ENCODE data around the gene FAM181A. TPM values are rescaled to one million over a fixed set of nuclear protein-coding genes. Genes with fewer than 3 reads are reported as not detected.

The FAM181A gene
- total and polyA plus RNA-seq, 2 of the 4 experiments (the other 2 are of a cell fraction) = not detected

- Histone ChIP-seq H4K91ac (ENCODE audit: insufficient read depth, low read depth, low read length) (no peak overlapping the region), H2BK15ac (ENCODE audit: low read depth, low read length) (no peak overlapping the region), H2BK5ac (ENCODE audit: low read depth, low read length, poor library complexity, severe bottlenecking) (no peak overlapping the region), H2AK9ac (replicated peaks; ENCODE audit: low read depth, low read length, poor library complexity) (no peak overlapping the region), H3K36me3 (ENCODE audit: control insufficient read depth, insufficient read depth, low read length) (no peaks in the 10 kb centered on the region), H3K27me3 (ENCODE audit: control insufficient read depth, insufficient read depth, low read length) (no peaks in the 10 kb centered on the region), H3K4me1 (ENCODE audit: control insufficient read depth, insufficient read depth, low read length) (no peaks in the 10 kb centered on the region), H3K4ac (ENCODE audit: low read depth, low read length) (no peak overlapping the region), H3K4me2 (ENCODE audit: low read depth, low read length) (no peak overlapping the region; the same call in 1 of the 2 replicates), H3K4me3 (ENCODE audit: insufficient read depth, low read depth, low read length) (no peak overlapping the region), H3K23ac (ENCODE audit: low read depth, low read length) (no peak overlapping the region), H3K18ac (ENCODE audit: low read depth, low read length) (no peak overlapping the region), H4K5ac (ENCODE audit: low read depth, low read length) (no peak overlapping the region), H3K9me1 (ENCODE audit: insufficient read depth, low read length) (no peaks in the 10 kb centered on the region), H4K8ac (ENCODE audit: low read depth in 2 of 2, low read length in 2 of 2) (no peak overlapping the region), H2BK20ac (ENCODE audit: low read depth, low read length) (no peak overlapping the region), H3K56ac (ENCODE audit: extremely low read depth, insufficient read depth, low read length) (no peak overlapping the region), H4K20me1 (ENCODE audit: insufficient read depth, low read length) (no peaks in the 10 kb centered on the region), H3K9ac (ENCODE audit: low read depth, low read length) (no peak overlapping the region), H2BK120ac (ENCODE audit: low read depth, low read length) (no peak overlapping the region), H2AK5ac (ENCODE audit: low read depth, low read length) (no peak overlapping the region), H3K79me1 (ENCODE audit: low read depth in 1 of 2, low read length in 2 of 2) (no peaks in the 10 kb centered on the region), H3K9me3 (ENCODE audit: control insufficient read depth, insufficient read depth, low read length) (no peaks in the 10 kb centered on the region), H3K27ac (ENCODE audit: insufficient read depth, low read length) (no peak overlapping the region), H3K14ac (replicated peaks; ENCODE audit: low read depth, low read length) (no peak overlapping the region), H2AFZ (replicated peaks; ENCODE audit: low read length, poor library complexity) (no peak overlapping the region)
- POLR2A ChIA-PET (ENCODE audit: unreplicated experiment) = no interaction called here
- intact Hi-C loops (cut with micrococcal nuclease) (no loop called here), in situ Hi-C loops (cut with MboI; ENCODE audit: low sequenced_read_pairs) (no loop called here), dilution Hi-C loops (cut with HindIII; ENCODE audit: low sequenced_read_pairs, unreplicated experiment) (no loop called here)
- DNase-seq (no peak), ATAC-seq (ENCODE audit: low read depth) (no peak)
- WGBS, 2 experiments (ENCODE audit: extremely low coverage in 2 of 2, insufficient read length in 1 of 2) = 17% methylated on average over 1 of the region's 7 CpGs; no CpG with 5 or more reads in 1 of the 2 experiments
- BruUV-seq (replicated peaks) = no TSS peak
- TF ChIP-seq FOS (IDR thresholded peaks at IDR 0.05; ENCODE audit: low read depth, low read length) (no peak), RAD21 (IDR thresholded peaks at IDR 0.05; ENCODE audit: low read length) (no peak), RFX5 (IDR thresholded peaks at IDR 0.05; ENCODE audit: low read depth, low read length) (no peak), NFE2L2 (IDR thresholded peaks at IDR 0.05; ENCODE audit: low read depth, low read length) (no peak), MAFK (IDR thresholded peaks at IDR 0.05; ENCODE audit: low read depth, low read length) (no peak), SMC3 (IDR thresholded peaks at IDR 0.05; ENCODE audit: low read depth, low read length) (no peak), MXI1 (IDR thresholded peaks at IDR 0.05; ENCODE audit: borderline replicate concordance, low read depth, low read length) (no peak)
- CTCF ChIA-PET = no interaction called here
These were observed 47.7 kb upstream of the FAM181A start for GRCh38 chr14:93879362-93879983.
